Measurements from ENCODE around the gene LANCL1.

DNA sequence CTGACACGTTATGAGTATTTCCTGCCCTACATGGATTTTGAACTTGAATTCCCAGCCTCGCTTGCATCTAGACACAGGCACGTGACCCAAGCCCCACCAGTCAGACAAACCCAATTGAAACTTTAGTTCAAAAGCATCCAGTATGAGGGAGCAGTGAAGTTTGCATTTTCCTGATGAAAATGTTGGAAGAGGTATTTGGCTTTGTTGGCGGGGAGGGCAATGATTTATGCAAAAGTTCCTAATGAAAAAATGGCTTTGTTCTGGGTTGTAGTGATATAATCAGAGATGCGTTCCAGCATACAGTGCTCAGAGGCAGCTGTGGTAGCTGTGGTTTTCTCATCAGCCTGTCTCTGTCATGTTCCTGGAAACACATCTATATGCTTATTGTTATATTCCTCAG, 43.0 kb upstream of the LANCL1 start:
- no peak for TF ChIP-seq SIN3A (IDR thresholded peaks at IDR 0.05; ENCODE audit: borderline replicate concordance, low read depth, low read length)
- TF ChIP-seq, protein P1, sequence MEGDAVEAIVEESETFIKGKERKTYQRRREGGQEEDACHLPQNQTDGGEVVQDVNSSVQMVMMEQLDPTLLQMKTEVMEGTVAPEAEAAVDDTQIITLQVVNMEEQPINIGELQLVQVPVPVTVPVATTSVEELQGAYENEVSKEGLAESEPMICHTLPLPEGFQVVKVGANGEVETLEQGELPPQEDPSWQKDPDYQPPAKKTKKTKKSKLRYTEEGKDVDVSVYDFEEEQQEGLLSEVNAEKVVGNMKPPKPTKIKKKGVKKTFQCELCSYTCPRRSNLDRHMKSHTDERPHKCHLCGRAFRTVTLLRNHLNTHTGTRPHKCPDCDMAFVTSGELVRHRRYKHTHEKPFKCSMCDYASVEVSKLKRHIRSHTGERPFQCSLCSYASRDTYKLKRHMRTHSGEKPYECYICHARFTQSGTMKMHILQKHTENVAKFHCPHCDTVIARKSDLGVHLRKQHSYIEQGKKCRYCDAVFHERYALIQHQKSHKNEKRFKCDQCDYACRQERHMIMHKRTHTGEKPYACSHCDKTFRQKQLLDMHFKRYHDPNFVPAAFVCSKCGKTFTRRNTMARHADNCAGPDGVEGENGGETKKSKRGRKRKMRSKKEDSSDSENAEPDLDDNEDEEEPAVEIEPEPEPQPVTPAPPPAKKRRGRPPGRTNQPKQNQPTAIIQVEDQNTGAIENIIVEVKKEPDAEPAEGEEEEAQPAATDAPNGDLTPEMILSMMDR (IDR thresholded peaks at IDR 0.05): no peak
- TF ChIP-seq POLR2AphosphoS5 (IDR thresholded peaks at IDR 0.05; ENCODE audit: low read depth, low read length): no peak
- no peak for TF ChIP-seq TEAD4 (IDR thresholded peaks at IDR 0.05; ENCODE audit: borderline replicate concordance, insufficient read depth)
- no peak for TF ChIP-seq FOXJ3 (CRISPR knock-in tag; IDR thresholded peaks at IDR 0.05)
- TF ChIP-seq JUND (IDR thresholded peaks at IDR 0.05): no peak
- no peak for TF ChIP-seq ELF1 (IDR thresholded peaks at IDR 0.05)
- TF ChIP-seq EZH2phosphoT487 (IDR thresholded peaks at IDR 0.05; ENCODE audit: borderline replicate concordance, low read depth): no peak
- TF ChIP-seq, protein P2, sequence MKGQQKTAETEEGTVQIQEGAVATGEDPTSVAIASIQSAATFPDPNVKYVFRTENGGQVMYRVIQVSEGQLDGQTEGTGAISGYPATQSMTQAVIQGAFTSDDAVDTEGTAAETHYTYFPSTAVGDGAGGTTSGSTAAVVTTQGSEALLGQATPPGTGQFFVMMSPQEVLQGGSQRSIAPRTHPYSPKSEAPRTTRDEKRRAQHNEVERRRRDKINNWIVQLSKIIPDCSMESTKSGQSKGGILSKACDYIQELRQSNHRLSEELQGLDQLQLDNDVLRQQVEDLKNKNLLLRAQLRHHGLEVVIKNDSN (IDR thresholded peaks at IDR 0.05; ENCODE audit: borderline replicate concordance, low read depth): no peak
- no peak for TF ChIP-seq RAD21 (IDR thresholded peaks at IDR 0.05; ENCODE audit: low read length)
- TF ChIP-seq GABPA (IDR thresholded peaks at IDR 0.05; ENCODE audit: low read depth): no peak
- TF ChIP-seq YY1 (IDR thresholded peaks at IDR 0.05; ENCODE audit: low read depth): no peak

Data from SK-N-SH (cell line).